H9 (cell line): Measurements from ENCODE around the gene NAA35. TPM values are rescaled to one million over a fixed set of nuclear protein-coding genes. Genes with fewer than 3 reads are reported as not detected.

Experiments used
- DNase-seq: peaks from one replicate; pipeline ENCODE4 v3.0.0-alpha.2; 2017
- H2AFZ ChIP-seq: one replicate; pipeline ENCODE4 v1.6.1; 2013; ENCODE audit warnings: mild to moderate bottlenecking, low read length, control low read depth, moderate library complexity
- H2AK5ac ChIP-seq: 2 replicates; pipeline ENCODE4 v1.6.1; 2013; ENCODE audit warnings: low read length, control low read depth, mixed read lengths; ENCODE audit not compliant: insufficient read length
- H2BK120ac ChIP-seq: one replicate; pipeline ENCODE4 v1.6.1; 2013; ENCODE audit warnings: low read depth, mild to moderate bottlenecking, low read length, control low read depth, inconsistent platforms; ENCODE audit not compliant: poor library complexity, severe bottlenecking
- H2BK12ac ChIP-seq: 2 replicates; pipeline ENCODE4 v1.6.1; 2013; ENCODE audit warnings: low read length, control low read depth, mixed read lengths, low read depth; ENCODE audit not compliant: insufficient read length
- H2BK15ac ChIP-seq: 2 replicates; pipeline ENCODE4 v1.6.1; 2013; ENCODE audit warnings: low read depth, low read length, control low read depth
- H2BK20ac ChIP-seq: one replicate; pipeline ENCODE4 v1.6.1; 2013; ENCODE audit warnings: low read depth, mild to moderate bottlenecking, low read length, control low read depth, inconsistent platforms; ENCODE audit not compliant: poor library complexity, severe bottlenecking
- H2BK5ac ChIP-seq: 2 replicates; pipeline ENCODE4 v1.6.1; 2013; ENCODE audit warnings: low read length, control low read depth, mixed read lengths; ENCODE audit not compliant: insufficient read length
- H3K14ac ChIP-seq: 2 replicates; pipeline ENCODE4 v1.6.1; 2013; ENCODE audit warnings: low read length, control low read depth; ENCODE audit not compliant: insufficient read depth
- H3K18ac ChIP-seq: 2 replicates; pipeline ENCODE4 v1.6.1; 2013; ENCODE audit warnings: low read depth, mild to moderate bottlenecking, mixed read lengths, low read length, control low read depth; ENCODE audit not compliant: insufficient read length
- H3K23ac ChIP-seq: 2 replicates; pipeline ENCODE4 v1.6.1; 2013; ENCODE audit warnings: low read length, control low read depth, mixed read lengths, low read depth; ENCODE audit not compliant: insufficient read length
- H3K23me2 ChIP-seq: 2 replicates; pipeline ENCODE4 v1.6.1; 2013; ENCODE audit warnings: low read depth, mild to moderate bottlenecking, mixed read lengths, low read length, control low read depth; ENCODE audit not compliant: insufficient read length, poor library complexity, severe bottlenecking
- H3K27ac ChIP-seq: 2 replicates; pipeline ENCODE4 v1.5.1; 2013; ENCODE audit warnings: low read length, control low read depth, mixed read lengths, low read depth; ENCODE audit not compliant: insufficient read length
- H3K27me3 ChIP-seq: 2 replicates; pipeline ENCODE4 v1.6.1; 2013; ENCODE audit warnings: low read length, control low read depth, inconsistent platforms; ENCODE audit not compliant: insufficient read depth
- H3K4ac ChIP-seq: 2 replicates; pipeline ENCODE4 v1.6.1; 2013; ENCODE audit warnings: low read depth, mild to moderate bottlenecking, control low read depth, inconsistent platforms, low read length, moderate library complexity
- H3K4me1 ChIP-seq: 2 replicates; pipeline ENCODE4 v1.6.1; 2013; ENCODE audit warnings: low read length, control low read depth, inconsistent platforms; ENCODE audit not compliant: insufficient read depth
- H3K4me2 ChIP-seq: 2 replicates; pipeline ENCODE4 v1.6.1; 2013; ENCODE audit warnings: low read length, control low read depth, mixed read lengths; ENCODE audit not compliant: insufficient read length, insufficient read depth
- H3K56ac ChIP-seq: 2 replicates; pipeline ENCODE4 v1.6.1; 2013; ENCODE audit warnings: low read depth, mild to moderate bottlenecking, mixed read lengths, low read length, control low read depth; ENCODE audit not compliant: insufficient read length
- H3K79me1 ChIP-seq: 2 replicates; pipeline ENCODE4 v1.6.1; 2013; ENCODE audit warnings: low read depth, mild to moderate bottlenecking, moderate library complexity, low read length, control low read depth, inconsistent platforms; ENCODE audit not compliant: insufficient read depth, poor library complexity, severe bottlenecking
- H3K79me2 ChIP-seq: 2 replicates; pipeline ENCODE4 v1.6.1; 2013; ENCODE audit warnings: low read length, control low read depth, inconsistent platforms; ENCODE audit not compliant: insufficient read depth
- H3K9ac ChIP-seq: 2 replicates; pipeline ENCODE4 v1.6.1; 2013; ENCODE audit warnings: low read length, control low read depth, mixed read lengths; ENCODE audit not compliant: insufficient read length; ENCODE audit errors: extremely low read depth
- H3K9me3 ChIP-seq: one replicate; pipeline ENCODE4 v1.6.1; 2013; ENCODE audit warnings: low read depth, low read length, inconsistent platforms; ENCODE audit not compliant: control insufficient read depth
- H3T11ph ChIP-seq: one replicate; pipeline ENCODE4 v1.6.1; 2013; ENCODE audit warnings: mild to moderate bottlenecking, low read length, control low read depth, inconsistent platforms
- H4K20me1 ChIP-seq: one replicate; pipeline ENCODE4 v1.6.1; 2013; ENCODE audit not compliant: control insufficient read depth, insufficient read length, insufficient read depth
- H4K5ac ChIP-seq: 2 replicates; pipeline ENCODE4 v1.6.1; 2013; ENCODE audit warnings: low read depth, mild to moderate bottlenecking, mixed read lengths, low read length, control low read depth; ENCODE audit not compliant: insufficient read length
- H4K8ac ChIP-seq: replicated peaks from 2 replicates; pipeline ENCODE4 v1.6.1; 2013; ENCODE audit warnings: low read length, control low read depth, mixed read lengths, low read depth; ENCODE audit not compliant: insufficient read length
- H4K91ac ChIP-seq: 2 replicates; pipeline ENCODE4 v1.6.1; 2013; ENCODE audit warnings: low read depth, mild to moderate bottlenecking, moderate library complexity, mixed read lengths, low read length, control low read depth; ENCODE audit not compliant: insufficient read length
- H3K27ac Mint-ChIP-seq, 3 experiments: 2 replicates in 2 of 3; 3 replicates in 1 of 3; pipeline ENCODE4 v1.8.0; 2020 to 2021; ENCODE audit warnings: mixed read lengths in 3 of 3, mild to moderate bottlenecking in 1 of 3, moderate library complexity in 1 of 3
- H3K27me3 Mint-ChIP-seq: 2 replicates; pipeline ENCODE4 v1.8.0; 2021; ENCODE audit warnings: low read depth, mild to moderate bottlenecking, moderate library complexity, mixed read lengths
- H3K36me3 Mint-ChIP-seq, 3 experiments: 2 replicates in 2 of 3; 3 replicates in 1 of 3; pipeline ENCODE4 v1.8.0; 2020 to 2021; ENCODE audit warnings: low read depth in 3 of 3, mixed read lengths in 3 of 3; ENCODE audit not compliant: insufficient read depth in 1 of 3
- H3K4me1 Mint-ChIP-seq, 2 experiments: 2 replicates each; pipeline ENCODE4 v1.8.0; 2020; ENCODE audit warnings: mixed read lengths in 2 of 2
- H3K4me3 Mint-ChIP-seq, 2 experiments: 2 replicates in 1 of 2; 3 replicates in 1 of 2; pipeline ENCODE4 v1.8.0; 2020 to 2021; ENCODE audit warnings: mild to moderate bottlenecking in 2 of 2, mixed read lengths in 2 of 2, moderate library complexity in 1 of 2
- H3K9me3 Mint-ChIP-seq, 2 experiments: 2 replicates in 1 of 2; 3 replicates in 1 of 2; pipeline ENCODE4 v1.8.0; 2020; ENCODE audit warnings: mild to moderate bottlenecking in 2 of 2, mixed read lengths in 2 of 2, moderate library complexity in 1 of 2
- WGBS: extraction: QIAGEN DNeasy Blood & Tissue Kit; methylation state at CpG from one replicate; pipeline ENCODE4 v1.1.7; 2013; ENCODE audit warnings: missing lambda C conversion rate, low lambda C conversion rate, mixed read lengths; ENCODE audit not compliant: insufficient read length; ENCODE audit errors: extremely low coverage; 5-methylcytosine and 5-hydroxymethylcytosine counted together
- total RNA-seq: library from RNA; stranded (reverse); gene quantifications from 2 replicates; pipeline ENCODE4 v1.2.1, GENCODE V29; 2021
- TF ChIP-seq, protein P1 (sequence below): fragments of 200-600 bp; sonication (generic); conservative IDR thresholded peaks from 3 replicates; pipeline ENCODE4 v1.8.0; 2021; ENCODE audit warnings: antibody characterized with exemption, mild to moderate bottlenecking

NAA35 gene
- total RNA-seq, 1 experiment from 2014 or later = 38.6 TPM

DNA sequence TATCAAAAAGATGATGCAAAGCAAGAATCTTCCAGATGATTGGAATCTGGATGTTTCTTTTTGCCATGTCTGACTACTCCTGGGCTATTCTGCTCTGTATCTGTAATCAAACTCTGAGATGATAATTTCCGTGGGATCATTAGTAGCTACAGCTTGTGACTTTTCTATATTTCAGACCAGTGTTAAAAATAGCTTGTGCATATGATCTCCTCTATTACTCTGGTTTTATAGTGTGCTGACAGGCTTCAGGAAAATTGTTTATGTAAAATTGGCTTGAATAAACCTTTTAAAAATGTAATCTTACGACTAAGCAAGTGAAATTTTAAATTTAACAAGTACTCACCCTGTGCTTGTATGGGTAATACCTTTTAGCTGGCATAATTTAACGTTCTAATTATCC is 40.4 kb downstream of the NAA35 start:
- Histone ChIP-seq H4K91ac (no peak overlapping the region), H3K4me2 (no peak overlapping the region), H2BK20ac (no peak overlapping the region), H3K9ac (no peak overlapping the region), H3T11ph (no peak overlapping the region), H3K27me3 (no peaks in the 10 kb centered on the region), H3K79me2 (no peaks in the 10 kb centered on the region), H4K8ac (no peak overlapping the region), H3K9me3 (no peaks in the 10 kb centered on the region), H3K23ac (no peak overlapping the region), H2BK15ac (no peak overlapping the region), H2AK5ac (no peak overlapping the region), H2BK120ac (no peak overlapping the region), H3K14ac (no peak overlapping the region), H3K56ac (no peak overlapping the region), H4K5ac (no peak overlapping the region), H3K79me1 (peaks cover 2% of the 10 kb centered on the region), H3K23me2 (no peaks in the 10 kb centered on the region), H3K4me1 (no peaks in the 10 kb centered on the region), H3K4ac (no peak overlapping the region), H2BK5ac (no peak overlapping the region), H2BK12ac (no peak overlapping the region), H4K20me1 (no peaks in the 10 kb centered on the region), H2AFZ (no peak overlapping the region), H3K18ac (no peak overlapping the region), H3K27ac (no peak overlapping the region)
- Mint-ChIP-seq H3K27me3 (no peaks in the 10 kb centered on the region), H3K36me3 (peaks cover 20 to 79% (median 64%) of the 10 kb centered on the region in 3 experiments; a peak in 6 of 7 replicates), H3K4me1 (no peaks in the 10 kb centered on the region), H3K9me3 (no peaks in the 10 kb centered on the region), H3K4me3 (no peak overlapping the region), H3K27ac (no peak overlapping the region)
- TF ChIP-seq, protein P1, sequence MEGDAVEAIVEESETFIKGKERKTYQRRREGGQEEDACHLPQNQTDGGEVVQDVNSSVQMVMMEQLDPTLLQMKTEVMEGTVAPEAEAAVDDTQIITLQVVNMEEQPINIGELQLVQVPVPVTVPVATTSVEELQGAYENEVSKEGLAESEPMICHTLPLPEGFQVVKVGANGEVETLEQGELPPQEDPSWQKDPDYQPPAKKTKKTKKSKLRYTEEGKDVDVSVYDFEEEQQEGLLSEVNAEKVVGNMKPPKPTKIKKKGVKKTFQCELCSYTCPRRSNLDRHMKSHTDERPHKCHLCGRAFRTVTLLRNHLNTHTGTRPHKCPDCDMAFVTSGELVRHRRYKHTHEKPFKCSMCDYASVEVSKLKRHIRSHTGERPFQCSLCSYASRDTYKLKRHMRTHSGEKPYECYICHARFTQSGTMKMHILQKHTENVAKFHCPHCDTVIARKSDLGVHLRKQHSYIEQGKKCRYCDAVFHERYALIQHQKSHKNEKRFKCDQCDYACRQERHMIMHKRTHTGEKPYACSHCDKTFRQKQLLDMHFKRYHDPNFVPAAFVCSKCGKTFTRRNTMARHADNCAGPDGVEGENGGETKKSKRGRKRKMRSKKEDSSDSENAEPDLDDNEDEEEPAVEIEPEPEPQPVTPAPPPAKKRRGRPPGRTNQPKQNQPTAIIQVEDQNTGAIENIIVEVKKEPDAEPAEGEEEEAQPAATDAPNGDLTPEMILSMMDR = no peak
- no peak for DNase-seq
- WGBS = no CpG with 5 or more reads among the region's 3 CpGs
